ENCODE measurements around the gene CAMSAP1.

Gene CAMSAP1

DNA sequence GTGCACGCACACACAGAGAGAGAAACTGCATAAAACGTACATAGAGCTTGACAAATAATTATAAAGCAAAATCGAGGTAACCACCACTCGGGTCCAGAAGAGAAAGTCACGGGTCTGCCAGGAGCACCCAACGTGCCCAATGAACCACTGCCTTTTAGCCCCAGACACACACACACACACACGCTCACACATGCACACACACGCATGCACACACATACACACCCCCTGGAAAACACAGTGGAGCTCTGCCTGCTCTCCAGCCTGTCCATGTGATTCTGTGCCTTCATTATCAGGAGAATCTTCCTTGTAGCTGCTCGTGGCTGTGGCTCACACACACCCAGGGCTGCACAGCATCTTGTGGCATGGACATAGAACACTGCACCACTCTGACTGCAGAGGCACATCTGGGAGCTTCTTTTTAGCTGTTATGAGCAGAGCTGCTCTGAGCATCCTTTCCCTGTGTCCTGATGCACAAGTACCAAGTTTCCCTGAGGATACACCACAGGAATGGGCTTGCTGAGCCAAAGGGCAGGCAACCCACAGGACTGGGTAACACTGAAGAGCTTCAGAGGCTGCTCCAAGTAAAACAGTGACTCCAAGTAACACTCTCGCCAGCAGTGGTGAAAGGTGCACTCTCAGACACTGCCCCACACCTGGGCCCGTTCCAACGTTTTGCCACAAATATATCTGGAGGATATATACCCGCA, 58.9 kb downstream of the CAMSAP1 start:
- Histone ChIP-seq H3K27ac (ENCODE audit: low read depth, low read length, severe bottlenecking) (peak overlapping the region; percentile 8), H3K4me3 (ENCODE audit: extremely low read depth, insufficient read depth, low read length, poor library complexity, severe bottlenecking) (no peak overlapping the region), H3K9me3 (ENCODE audit: control insufficient read depth, low read length) (peaks cover 6% of the 10 kb centered on the region), H3K4me1 (ENCODE audit: control insufficient read depth, insufficient read depth, low read length, poor library complexity, severe bottlenecking) (peaks cover 23% of the 10 kb centered on the region), H3K36me3 (ENCODE audit: control insufficient read depth, insufficient read depth, low read length) (peaks cover 70% of the 10 kb centered on the region)
- 95 to 98% methylated on average over 11 to 12 of the region's 13 CpGs for WGBS, 2 experiments (ENCODE audit: insufficient coverage in 2 of 2)

DNA sequence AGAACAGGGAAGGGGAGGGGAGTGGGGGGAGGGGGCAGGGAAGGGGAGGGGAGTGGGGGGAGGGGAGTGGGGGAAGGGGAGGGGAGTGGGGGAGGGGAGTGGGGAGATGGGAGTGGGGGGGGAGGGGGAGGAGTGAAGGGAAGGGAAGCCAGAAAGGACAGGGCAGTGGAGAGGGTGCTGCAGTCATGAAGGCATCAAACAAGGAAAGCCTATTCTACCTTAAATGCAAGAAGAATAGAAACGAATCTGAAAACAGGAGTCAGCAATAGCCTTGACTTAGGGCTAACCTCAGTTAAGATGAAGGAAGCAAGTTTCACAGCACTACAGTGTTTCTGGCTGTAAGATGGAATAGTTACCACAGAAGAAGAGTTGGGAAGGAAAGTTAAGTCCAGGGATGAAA, 59.5 kb downstream of the CAMSAP1 start:
- peaks cover 23% of the 10 kb centered on the region for H3K4me1 ChIP-seq (ENCODE audit: control insufficient read depth, insufficient read depth, low read length, poor library complexity, severe bottlenecking)
- peaks cover 6% of the 10 kb centered on the region for H3K9me3 ChIP-seq (ENCODE audit: control insufficient read depth, low read length)
- H3K27ac ChIP-seq (ENCODE audit: low read depth, low read length, severe bottlenecking), result no peak overlapping the region
- H3K4me3 ChIP-seq (ENCODE audit: extremely low read depth, insufficient read depth, low read length, poor library complexity, severe bottlenecking), result no peak overlapping the region
- peaks cover 63% of the 10 kb centered on the region for H3K36me3 ChIP-seq (ENCODE audit: control insufficient read depth, insufficient read depth, low read length)
- 83% methylated on average over 1 of the region's 1 CpG; no CpG with 5 or more reads in 1 of the 2 experiments for WGBS, 2 experiments (ENCODE audit: insufficient coverage in 2 of 2)

- WGBS, 2 experiments (ENCODE audit: insufficient coverage in 2 of 2), result 90 to 94% methylated on average over 6 of the region's 7 CpGs
- peaks cover 18% of the 10 kb centered on the region for H3K4me1 ChIP-seq (ENCODE audit: control insufficient read depth, insufficient read depth, low read length, poor library complexity, severe bottlenecking)
- H3K9me3 ChIP-seq (ENCODE audit: control insufficient read depth, low read length), result peaks cover 6% of the 10 kb centered on the region
- no peak overlapping the region for H3K4me3 ChIP-seq (ENCODE audit: extremely low read depth, insufficient read depth, low read length, poor library complexity, severe bottlenecking)
- H3K36me3 ChIP-seq (ENCODE audit: control insufficient read depth, insufficient read depth, low read length), result peaks cover 30% of the 10 kb centered on the region
- no peak overlapping the region for H3K27ac ChIP-seq (ENCODE audit: low read depth, low read length, severe bottlenecking)
Observed at GRCh38 chr9:135840539-135840938, 66.8 kb downstream of the CAMSAP1 start.

GRCh38 chr9:135840107-135840506, 67.2 kb downstream of the CAMSAP1 start:
- peaks cover 33% of the 10 kb centered on the region for H3K36me3 ChIP-seq (ENCODE audit: control insufficient read depth, insufficient read depth, low read length)
- no peak overlapping the region for H3K27ac ChIP-seq (ENCODE audit: low read depth, low read length, severe bottlenecking)
- peaks cover 6% of the 10 kb centered on the region for H3K9me3 ChIP-seq (ENCODE audit: control insufficient read depth, low read length)
- WGBS, 2 experiments (ENCODE audit: insufficient coverage in 2 of 2), result 81 to 100% methylated on average over 2 to 4 of the region's 9 CpGs
- H3K4me1 ChIP-seq (ENCODE audit: control insufficient read depth, insufficient read depth, low read length, poor library complexity, severe bottlenecking), result peaks cover 18% of the 10 kb centered on the region
- no peak overlapping the region for H3K4me3 ChIP-seq (ENCODE audit: extremely low read depth, insufficient read depth, low read length, poor library complexity, severe bottlenecking)

- Histone ChIP-seq H3K4me3 (ENCODE audit: extremely low read depth, insufficient read depth, low read length, poor library complexity, severe bottlenecking) (no peak overlapping the region), H3K27ac (ENCODE audit: low read depth, low read length, severe bottlenecking) (no peak overlapping the region), H3K9me3 (ENCODE audit: control insufficient read depth, low read length) (peaks cover 2% of the 10 kb centered on the region), H3K4me1 (ENCODE audit: control insufficient read depth, insufficient read depth, low read length, poor library complexity, severe bottlenecking) (peaks cover 18% of the 10 kb centered on the region), H3K36me3 (ENCODE audit: control insufficient read depth, insufficient read depth, low read length) (peaks cover 37% of the 10 kb centered on the region)
- WGBS, 2 experiments (ENCODE audit: insufficient coverage in 2 of 2), result 89 to 100% methylated on average over 9 to 10 of the region's 11 CpGs
Observed at GRCh38 chr9:135839516-135839915, 67.8 kb downstream of the CAMSAP1 start.

DNA sequence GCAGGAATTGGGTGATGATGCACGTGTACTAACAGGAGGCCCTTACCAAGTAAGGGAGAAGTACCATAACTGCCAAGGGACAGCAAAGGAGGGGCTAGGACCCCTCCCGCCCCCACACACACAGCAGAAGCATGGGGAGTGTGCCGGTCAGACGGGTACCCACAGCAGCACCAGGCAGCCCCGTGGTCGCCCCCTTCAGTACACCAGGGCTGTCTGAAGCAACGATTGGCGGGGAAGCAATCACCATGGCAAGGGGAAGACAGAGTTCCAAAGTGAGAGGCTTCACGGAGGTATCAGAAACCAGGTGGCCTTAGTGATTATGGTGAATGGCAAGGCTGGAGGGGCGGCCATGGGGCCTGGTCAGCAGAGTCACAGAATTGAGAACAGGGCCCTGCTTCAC, 72.2 kb downstream of the CAMSAP1 start:
- peaks cover 2% of the 10 kb centered on the region for H3K4me1 ChIP-seq (ENCODE audit: control insufficient read depth, insufficient read depth, low read length, poor library complexity, severe bottlenecking)
- no peak overlapping the region for H3K27ac ChIP-seq (ENCODE audit: low read depth, low read length, severe bottlenecking)
- no peak overlapping the region for H3K4me3 ChIP-seq (ENCODE audit: extremely low read depth, insufficient read depth, low read length, poor library complexity, severe bottlenecking)
- H3K36me3 ChIP-seq (ENCODE audit: control insufficient read depth, insufficient read depth, low read length), result peaks cover 26% of the 10 kb centered on the region
- H3K9me3 ChIP-seq (ENCODE audit: control insufficient read depth, low read length), result no peaks in the 10 kb centered on the region
- WGBS, 2 experiments (ENCODE audit: insufficient coverage in 2 of 2), result 94 to 96% methylated on average over 10 of the region's 10 CpGs

GRCh38 chr9:135833864-135834263, 73.5 kb downstream of the CAMSAP1 start:
- Histone ChIP-seq H3K4me1 (ENCODE audit: control insufficient read depth, insufficient read depth, low read length, poor library complexity, severe bottlenecking) (no peaks in the 10 kb centered on the region), H3K4me3 (ENCODE audit: extremely low read depth, insufficient read depth, low read length, poor library complexity, severe bottlenecking) (no peak overlapping the region), H3K36me3 (ENCODE audit: control insufficient read depth, insufficient read depth, low read length) (peaks cover 26% of the 10 kb centered on the region), H3K9me3 (ENCODE audit: control insufficient read depth, low read length) (peaks cover 4% of the 10 kb centered on the region), H3K27ac (ENCODE audit: low read depth, low read length, severe bottlenecking) (no peak overlapping the region)
- WGBS, 2 experiments (ENCODE audit: insufficient coverage in 2 of 2), result no CpG with 5 or more reads among the region's 3 CpGs

DNA sequence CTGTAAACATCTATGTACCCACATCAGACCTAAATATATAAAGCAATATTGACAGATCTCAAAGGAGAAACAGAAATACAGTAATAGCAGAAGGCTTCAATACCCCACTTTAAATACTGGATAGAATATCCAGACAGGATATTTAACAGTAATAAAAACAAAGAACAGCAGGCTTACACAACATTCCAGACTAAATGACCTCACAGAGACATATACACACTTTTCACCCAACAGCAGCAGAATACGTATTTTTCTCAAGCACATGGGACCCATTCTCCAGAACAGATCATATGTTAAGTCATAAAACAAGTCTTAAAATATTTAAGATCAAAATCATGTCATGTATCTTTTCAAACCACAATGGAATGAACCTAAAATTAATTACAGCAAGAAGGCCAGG, 76.8 kb downstream of the CAMSAP1 start:
- H3K4me3 ChIP-seq (ENCODE audit: extremely low read depth, insufficient read depth, low read length, poor library complexity, severe bottlenecking), result no peak overlapping the region
- 100% methylated on average over 1 of the region's 1 CpG; no CpG with 5 or more reads in 1 of the 2 experiments for WGBS, 2 experiments (ENCODE audit: insufficient coverage in 2 of 2)
- no peaks in the 10 kb centered on the region for H3K4me1 ChIP-seq (ENCODE audit: control insufficient read depth, insufficient read depth, low read length, poor library complexity, severe bottlenecking)
- H3K36me3 ChIP-seq (ENCODE audit: control insufficient read depth, insufficient read depth, low read length), result peaks cover 57% of the 10 kb centered on the region
- H3K27ac ChIP-seq (ENCODE audit: low read depth, low read length, severe bottlenecking), result no peak overlapping the region
- H3K9me3 ChIP-seq (ENCODE audit: control insufficient read depth, low read length), result peaks cover 5% of the 10 kb centered on the region

DNA sequence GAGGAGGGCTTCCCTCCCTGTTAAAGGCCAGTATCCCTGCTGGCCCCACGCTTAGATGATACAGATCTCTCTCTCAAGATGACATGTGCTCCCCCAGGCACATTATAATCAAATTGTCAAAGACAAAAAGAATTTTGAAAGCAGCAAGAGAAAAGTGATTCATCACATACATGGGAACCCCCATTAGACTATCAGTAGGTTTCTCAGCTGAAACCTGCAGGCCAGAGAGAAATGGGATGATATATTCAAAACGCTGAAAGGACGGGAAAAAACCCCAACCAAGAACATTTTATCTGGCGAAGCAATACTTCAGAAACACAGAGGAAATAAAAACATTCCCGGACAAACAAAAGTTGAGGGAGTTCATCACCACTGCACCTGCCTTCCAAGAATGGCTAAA, 78.7 kb downstream of the CAMSAP1 start:
- peaks cover 57% of the 10 kb centered on the region for H3K36me3 ChIP-seq (ENCODE audit: control insufficient read depth, insufficient read depth, low read length)
- H3K27ac ChIP-seq (ENCODE audit: low read depth, low read length, severe bottlenecking), result no peak overlapping the region
- no peaks in the 10 kb centered on the region for H3K4me1 ChIP-seq (ENCODE audit: control insufficient read depth, insufficient read depth, low read length, poor library complexity, severe bottlenecking)
- peaks cover 5% of the 10 kb centered on the region for H3K9me3 ChIP-seq (ENCODE audit: control insufficient read depth, low read length)
- WGBS, 2 experiments (ENCODE audit: insufficient coverage in 2 of 2), result 100% methylated on average over 1 of the region's 5 CpGs
- H3K4me3 ChIP-seq (ENCODE audit: extremely low read depth, insufficient read depth, low read length, poor library complexity, severe bottlenecking), result no peak overlapping the region

DNA sequence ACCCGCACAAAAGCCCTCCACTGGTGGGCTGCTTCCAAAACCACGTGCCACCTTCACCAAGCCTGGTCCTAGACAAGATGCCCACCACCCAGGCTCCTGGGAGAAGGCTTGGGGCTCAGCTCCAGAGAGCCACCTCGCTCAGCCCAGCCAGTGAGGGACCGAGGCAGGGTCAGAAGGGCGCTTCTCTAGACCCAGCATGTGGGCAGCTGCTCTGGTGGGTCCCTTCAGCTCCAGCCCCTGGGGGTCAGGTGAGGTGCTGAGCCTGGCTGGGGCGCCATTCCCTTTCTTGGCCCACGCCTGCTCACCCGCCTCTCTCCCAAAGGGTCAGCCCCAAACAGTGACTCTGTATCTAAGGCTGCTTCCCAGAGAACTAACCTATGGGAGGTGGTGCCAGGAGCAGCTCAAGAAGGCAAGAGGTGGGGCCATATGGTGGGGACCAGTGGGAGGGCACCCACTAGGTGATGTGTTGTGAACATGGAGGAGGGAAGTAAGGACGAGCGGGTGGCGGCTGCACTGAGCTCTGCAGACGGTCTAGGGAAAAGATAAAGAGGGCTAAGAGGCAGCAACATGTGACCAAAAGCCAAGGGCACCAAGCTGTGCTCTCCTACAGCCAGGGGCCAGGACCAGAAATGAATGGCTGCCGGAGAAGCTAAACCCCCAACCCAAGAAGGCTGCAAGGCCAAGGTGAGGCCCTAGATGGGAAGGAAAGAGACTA, 79.3 kb downstream of the CAMSAP1 start:
- 93 to 97% methylated on average over 10 to 11 of the region's 13 CpGs for WGBS, 2 experiments (ENCODE audit: insufficient coverage in 2 of 2)
- peaks cover 5% of the 10 kb centered on the region for H3K9me3 ChIP-seq (ENCODE audit: control insufficient read depth, low read length)

DNA sequence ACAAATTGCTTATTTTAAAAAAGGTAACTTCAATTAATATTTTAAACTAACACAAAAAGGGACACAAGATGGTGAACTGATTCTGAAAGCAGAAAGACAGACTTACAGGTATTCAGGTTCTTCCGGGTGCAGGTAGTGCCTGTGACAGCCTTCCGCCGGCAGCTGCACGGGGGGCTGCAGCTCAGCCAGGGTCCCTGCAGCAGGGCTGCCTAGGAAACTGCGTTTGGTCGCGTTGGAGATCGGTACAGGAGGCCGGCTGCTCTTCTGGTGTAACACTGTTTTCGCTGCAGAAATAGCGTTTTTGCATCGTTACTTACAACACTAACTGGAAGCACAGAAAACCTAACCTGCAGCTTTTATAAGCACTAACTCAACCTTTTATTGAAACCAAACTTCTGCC, 80.0 kb downstream of the CAMSAP1 start:
- Histone ChIP-seq H3K9me3 (ENCODE audit: control insufficient read depth, low read length) (peaks cover 5% of the 10 kb centered on the region), H3K27ac (ENCODE audit: low read depth, low read length, severe bottlenecking) (no peak overlapping the region), H3K4me1 (ENCODE audit: control insufficient read depth, insufficient read depth, low read length, poor library complexity, severe bottlenecking) (no peaks in the 10 kb centered on the region), H3K36me3 (ENCODE audit: control insufficient read depth, insufficient read depth, low read length) (peaks cover 68% of the 10 kb centered on the region), H3K4me3 (ENCODE audit: extremely low read depth, insufficient read depth, low read length, poor library complexity, severe bottlenecking) (no peak overlapping the region)
- 95% methylated on average over 12 of the region's 12 CpGs for WGBS, 2 experiments (ENCODE audit: insufficient coverage in 2 of 2)

More for the DNA sequence above, 79.3 kb downstream of the CAMSAP1 start:
- Histone ChIP-seq H3K27ac (ENCODE audit: low read depth, low read length, severe bottlenecking) (no peak overlapping the region), H3K4me3 (ENCODE audit: extremely low read depth, insufficient read depth, low read length, poor library complexity, severe bottlenecking) (no peak overlapping the region), H3K36me3 (ENCODE audit: control insufficient read depth, insufficient read depth, low read length) (peaks cover 63% of the 10 kb centered on the region), H3K4me1 (ENCODE audit: control insufficient read depth, insufficient read depth, low read length, poor library complexity, severe bottlenecking) (no peaks in the 10 kb centered on the region)
